OCI-LY1 (cell line): Measurements from ENCODE around the gene MYB.

Experiments used
- CTCF ChIP-seq: fragments of 200-600 bp; sonication (generic), shearing (Covaris generic); IDR thresholded peaks from 2 replicates; pipeline ENCODE4 v1.5.1; 2017; ENCODE audit warnings: mild to moderate bottlenecking, antibody characterized with exemption, low read length, moderate library complexity, mixed read lengths
- EZH2 ChIP-seq: fragments of 200-600 bp; sonication (generic), shearing (Covaris generic); IDR thresholded peaks from 2 replicates; pipeline ENCODE4 v1.8.0; 2017; ENCODE audit warnings: borderline replicate concordance, mixed run types, mild to moderate bottlenecking, antibody characterized with exemption, low read length, moderate library complexity, mixed read lengths

GRCh38 chr6:135212935-135213334, 31.8 kb downstream of the MYB start:
- TF ChIP-seq EZH2 (no peak), CTCF (no peak)
